HG03135 (cell line): ENCODE results near the gene CA4.

ENCODE experiments used
- ATAC-seq: cut with Tn5 transposase; IDR thresholded peaks from one replicate; pipeline ENCODE4 v1.9.1; 2021; ENCODE audit warnings: mild to moderate bottlenecking, moderate library complexity; ENCODE audit not compliant: unreplicated experiment

The CA4 gene

GRCh38 chr17:60129164-60129563 lies 20.6 kb upstream of the CA4 start:
- no peak for ATAC-seq

- ATAC-seq: no peak
Observed at GRCh38 chr17:60130466-60130865, 19.3 kb upstream of the CA4 start.

GRCh38 chr17:60134396-60135150 lies 15.2 kb upstream of the CA4 start:
- no peak for ATAC-seq

- ATAC-seq: peak; percentile 81
Observed at GRCh38 chr17:60135151-60135950, 14.4 kb upstream of the CA4 start.

GRCh38 chr17:60135951-60136666 lies 13.7 kb upstream of the CA4 start:
- ATAC-seq: no peak

- ATAC-seq: no peak
Observed at GRCh38 chr17:60137731-60138130, 12.0 kb upstream of the CA4 start.

GRCh38 chr17:60138769-60139437 lies 10.9 kb upstream of the CA4 start:
- no peak for ATAC-seq

GRCh38 chr17:60139438-60140285 lies 10.1 kb upstream of the CA4 start:
- no peak for ATAC-seq

- no peak for ATAC-seq
Observed at GRCh38 chr17:60141111-60142018, 8.4 kb upstream of the CA4 start.

- no peak for ATAC-seq
Observed at GRCh38 chr17:60142872-60143499, 6.8 kb upstream of the CA4 start.

GRCh38 chr17:60145006-60145935 lies 4.5 kb upstream of the CA4 start:
- no peak for ATAC-seq

GRCh38 chr17:60146206-60146605 lies 3.6 kb upstream of the CA4 start:
- no peak for ATAC-seq

- no peak for ATAC-seq
Observed at GRCh38 chr17:60147553-60148223, 2.1 kb upstream of the CA4 start.

GRCh38 chr17:60148373-60148772 lies 1.4 kb upstream of the CA4 start:
- no peak for ATAC-seq

GRCh38 chr17:60151355-60151754 lies 1.6 kb downstream of the CA4 start:
- ATAC-seq: no peak

- ATAC-seq: no peak
Observed at GRCh38 chr17:60153606-60154390, 4.0 kb downstream of the CA4 start.
